HCT116 (cell line): ENCODE measurements around the gene PLEKHG3.

ENCODE experiments used
- CEBPB ChIP-seq: IDR thresholded peaks from 2 replicates; pipeline ENCODE4 v1.6.1; 2012; ENCODE audit warnings: low read depth
- EZH2 ChIP-seq: fragments of 200-600 bp; sonication (generic); IDR thresholded peaks from 2 replicates; pipeline ENCODE4 v1.6.1; 2017; ENCODE audit warnings: antibody characterized with exemption, mixed run types
- FOSL1 ChIP-seq: IDR thresholded peaks from 2 replicates; pipeline ENCODE4 v1.6.1; 2012; ENCODE audit warnings: low read depth
- JUND ChIP-seq: IDR thresholded peaks from 2 replicates; pipeline ENCODE4 v1.6.1; 2012
- POLR2A ChIP-seq: IDR thresholded peaks from 2 replicates; pipeline ENCODE4 v1.7.0; 2011; ENCODE audit warnings: borderline replicate concordance; ENCODE audit not compliant: insufficient read depth, insufficient read length; ENCODE audit errors: extremely low read depth
- POLR2AphosphoS5 ChIP-seq: IDR thresholded peaks from 2 replicates; pipeline ENCODE4 v1.6.1; 2011; ENCODE audit warnings: mild to moderate bottlenecking, low read depth, low read length, moderate library complexity
- RAD21 ChIP-seq: IDR thresholded peaks from 2 replicates; pipeline ENCODE4 v1.6.1; 2012; ENCODE audit warnings: low read depth, mild to moderate bottlenecking
- SP1 ChIP-seq: IDR thresholded peaks from 2 replicates; pipeline ENCODE4 v1.6.1; 2012; ENCODE audit warnings: low read depth
- TCF7L2 ChIP-seq: IDR thresholded peaks from 2 replicates; pipeline ENCODE4 v1.7.0; 2011; ENCODE audit warnings: borderline replicate concordance, inconsistent platforms; ENCODE audit not compliant: insufficient read depth, insufficient read length; ENCODE audit errors: extremely low read depth
- YY1 ChIP-seq: IDR thresholded peaks from 2 replicates; pipeline ENCODE4 v1.6.1; 2011; ENCODE audit warnings: low read length, low read depth, moderate library complexity, mild to moderate bottlenecking; ENCODE audit not compliant: insufficient replicate concordance; ENCODE audit errors: extremely low read depth
- ZNF274 ChIP-seq: fragments of 200-500 bp; sonication (Bioruptor generic); IDR thresholded peaks from 2 replicates; pipeline ENCODE4 v1.6.1; 2014; ENCODE audit warnings: mild to moderate bottlenecking, low read depth, low read length, inconsistent platforms
- TF ChIP-seq, protein P1 (sequence below): IDR thresholded peaks from 2 replicates; pipeline ENCODE4 v1.6.1; 2012; ENCODE audit warnings: low read depth
- TF ChIP-seq, protein P2 (sequence below), 3 experiments: fragments of 200-600 bp in 1 of 3; sonication (generic) in 1 of 3; IDR thresholded peaks in 2 of 3; conservative IDR thresholded peaks in 1 of 3; 2 replicates each; pipeline ENCODE4 v1.5.1; 2012 to 2017; ENCODE audit warnings: low read depth in 2 of 3, low read length in 2 of 3, antibody characterized with exemption in 1 of 3, borderline replicate concordance in 1 of 3, control low read depth in 1 of 3, mild to moderate bottlenecking in 1 of 3, mixed read lengths in 1 of 3, mixed run types in 1 of 3, moderate library complexity in 1 of 3; ENCODE audit not compliant: insufficient read depth in 1 of 3
- TF ChIP-seq, protein P3 (sequence below): IDR thresholded peaks from 2 replicates; pipeline ENCODE4 v1.6.1; 2012

DNA sequence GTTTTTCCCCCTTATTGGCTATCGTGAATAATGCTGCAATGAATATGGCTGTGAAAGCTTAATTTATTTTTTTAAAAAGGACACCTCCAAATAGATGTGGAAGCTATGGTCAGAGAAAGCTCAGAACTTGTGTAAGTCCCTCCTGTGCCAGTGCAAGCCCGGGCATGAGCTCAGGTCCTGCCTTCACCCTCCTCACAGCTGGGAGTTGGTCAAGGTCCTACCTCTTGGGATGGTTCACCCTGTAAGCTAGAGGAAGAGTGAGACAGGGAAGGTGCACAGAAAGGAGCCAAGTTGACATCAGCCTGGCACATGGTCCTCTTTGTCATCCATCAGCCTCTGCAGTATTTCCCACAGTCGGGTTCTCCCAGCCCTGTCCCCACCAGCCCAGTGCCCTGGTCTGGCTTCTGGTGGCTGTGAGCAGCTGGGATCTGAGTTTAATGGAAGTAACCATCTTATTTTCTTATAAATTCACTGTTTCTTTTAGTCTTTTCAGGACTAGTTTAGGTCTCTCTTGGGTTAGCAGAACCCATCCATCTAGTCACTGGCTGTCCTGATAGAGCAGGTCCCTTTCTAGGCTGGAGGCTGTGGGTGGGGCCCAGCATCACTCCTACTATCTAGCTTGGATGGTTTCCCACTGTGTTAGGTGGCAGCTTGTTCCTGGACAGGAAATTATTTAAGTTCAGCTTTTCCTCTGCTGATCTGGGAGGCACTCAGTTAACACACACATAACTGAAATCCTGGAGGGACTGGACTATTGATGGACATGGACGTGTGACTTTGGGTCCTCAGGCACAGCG lies 11.8 kb upstream of the PLEKHG3 start:
- TF ChIP-seq TCF7L2 = no peak
- TF ChIP-seq, protein P1, sequence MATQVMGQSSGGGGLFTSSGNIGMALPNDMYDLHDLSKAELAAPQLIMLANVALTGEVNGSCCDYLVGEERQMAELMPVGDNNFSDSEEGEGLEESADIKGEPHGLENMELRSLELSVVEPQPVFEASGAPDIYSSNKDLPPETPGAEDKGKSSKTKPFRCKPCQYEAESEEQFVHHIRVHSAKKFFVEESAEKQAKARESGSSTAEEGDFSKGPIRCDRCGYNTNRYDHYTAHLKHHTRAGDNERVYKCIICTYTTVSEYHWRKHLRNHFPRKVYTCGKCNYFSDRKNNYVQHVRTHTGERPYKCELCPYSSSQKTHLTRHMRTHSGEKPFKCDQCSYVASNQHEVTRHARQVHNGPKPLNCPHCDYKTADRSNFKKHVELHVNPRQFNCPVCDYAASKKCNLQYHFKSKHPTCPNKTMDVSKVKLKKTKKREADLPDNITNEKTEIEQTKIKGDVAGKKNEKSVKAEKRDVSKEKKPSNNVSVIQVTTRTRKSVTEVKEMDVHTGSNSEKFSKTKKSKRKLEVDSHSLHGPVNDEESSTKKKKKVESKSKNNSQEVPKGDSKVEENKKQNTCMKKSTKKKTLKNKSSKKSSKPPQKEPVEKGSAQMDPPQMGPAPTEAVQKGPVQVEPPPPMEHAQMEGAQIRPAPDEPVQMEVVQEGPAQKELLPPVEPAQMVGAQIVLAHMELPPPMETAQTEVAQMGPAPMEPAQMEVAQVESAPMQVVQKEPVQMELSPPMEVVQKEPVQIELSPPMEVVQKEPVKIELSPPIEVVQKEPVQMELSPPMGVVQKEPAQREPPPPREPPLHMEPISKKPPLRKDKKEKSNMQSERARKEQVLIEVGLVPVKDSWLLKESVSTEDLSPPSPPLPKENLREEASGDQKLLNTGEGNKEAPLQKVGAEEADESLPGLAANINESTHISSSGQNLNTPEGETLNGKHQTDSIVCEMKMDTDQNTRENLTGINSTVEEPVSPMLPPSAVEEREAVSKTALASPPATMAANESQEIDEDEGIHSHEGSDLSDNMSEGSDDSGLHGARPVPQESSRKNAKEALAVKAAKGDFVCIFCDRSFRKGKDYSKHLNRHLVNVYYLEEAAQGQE = no peak
- TF ChIP-seq, protein P2, sequence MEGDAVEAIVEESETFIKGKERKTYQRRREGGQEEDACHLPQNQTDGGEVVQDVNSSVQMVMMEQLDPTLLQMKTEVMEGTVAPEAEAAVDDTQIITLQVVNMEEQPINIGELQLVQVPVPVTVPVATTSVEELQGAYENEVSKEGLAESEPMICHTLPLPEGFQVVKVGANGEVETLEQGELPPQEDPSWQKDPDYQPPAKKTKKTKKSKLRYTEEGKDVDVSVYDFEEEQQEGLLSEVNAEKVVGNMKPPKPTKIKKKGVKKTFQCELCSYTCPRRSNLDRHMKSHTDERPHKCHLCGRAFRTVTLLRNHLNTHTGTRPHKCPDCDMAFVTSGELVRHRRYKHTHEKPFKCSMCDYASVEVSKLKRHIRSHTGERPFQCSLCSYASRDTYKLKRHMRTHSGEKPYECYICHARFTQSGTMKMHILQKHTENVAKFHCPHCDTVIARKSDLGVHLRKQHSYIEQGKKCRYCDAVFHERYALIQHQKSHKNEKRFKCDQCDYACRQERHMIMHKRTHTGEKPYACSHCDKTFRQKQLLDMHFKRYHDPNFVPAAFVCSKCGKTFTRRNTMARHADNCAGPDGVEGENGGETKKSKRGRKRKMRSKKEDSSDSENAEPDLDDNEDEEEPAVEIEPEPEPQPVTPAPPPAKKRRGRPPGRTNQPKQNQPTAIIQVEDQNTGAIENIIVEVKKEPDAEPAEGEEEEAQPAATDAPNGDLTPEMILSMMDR (IDR thresholded peaks at IDR 0.05 in 2 of 3, conservative IDR thresholded peaks at IDR 0.05 in 1 of 3; ENCODE audit: borderline replicate concordance in 1 of 3, insufficient read depth in 1 of 3, low read depth in 2 of 3, low read length in 2 of 3) = no peak
- TF ChIP-seq EZH2 = no peak
- TF ChIP-seq CEBPB = no peak
- TF ChIP-seq POLR2A = no peak
- TF ChIP-seq SP1 = no peak
- TF ChIP-seq YY1 = no peak
- TF ChIP-seq, protein P3, sequence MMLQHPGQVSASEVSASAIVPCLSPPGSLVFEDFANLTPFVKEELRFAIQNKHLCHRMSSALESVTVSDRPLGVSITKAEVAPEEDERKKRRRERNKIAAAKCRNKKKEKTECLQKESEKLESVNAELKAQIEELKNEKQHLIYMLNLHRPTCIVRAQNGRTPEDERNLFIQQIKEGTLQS = no peak
- TF ChIP-seq RAD21 = no peak
- TF ChIP-seq JUND = no peak
- TF ChIP-seq POLR2AphosphoS5 = no peak
- no peak for TF ChIP-seq ZNF274
- TF ChIP-seq FOSL1 = no peak
